K562 (cell line): ENCODE data around the gene ABCB9.

Experiments
- EP300 ChIP-seq: IDR thresholded peaks from 2 replicates; pipeline ENCODE4 v1.6.1; 2012; ENCODE audit warnings: low read length, improper control_type of control experiment
- ZBTB26 ChIP-seq: fragments of 450-650 bp; formaldehyde crosslinking; IDR thresholded peaks from 2 replicates; pipeline ENCODE4 v1.4.0; 2022; ENCODE audit warnings: missing genetic modification characterization

GRCh38 chr12:122959566-122960192 is 6.6 kb downstream of the ABCB9 start:
- TF ChIP-seq ZBTB26 (CRISPR knock-in tag) (no peak), EP300 (no peak)
